ENCODE data around the gene PDHX.
"Not testable (repeated sequence)": the region's sequence is repeated elsewhere in the genome, so short reads cannot be mapped to it uniquely, and the experiment has no call there.

PDHX gene

GRCh38 chr11:35017528-35018342 lies 101.3 kb downstream of the PDHX start:
- no peak for DNase-seq (ENCODE audit: low spot score)

GRCh38 chr11:35021589-35021988 lies 105.2 kb downstream of the PDHX start:
- no peak for DNase-seq (ENCODE audit: low spot score)

- not testable (repeated sequence) for DNase-seq (ENCODE audit: low spot score)
Observed at GRCh38 chr11:35023940-35024339, 107.5 kb downstream of the PDHX start.

DNA sequence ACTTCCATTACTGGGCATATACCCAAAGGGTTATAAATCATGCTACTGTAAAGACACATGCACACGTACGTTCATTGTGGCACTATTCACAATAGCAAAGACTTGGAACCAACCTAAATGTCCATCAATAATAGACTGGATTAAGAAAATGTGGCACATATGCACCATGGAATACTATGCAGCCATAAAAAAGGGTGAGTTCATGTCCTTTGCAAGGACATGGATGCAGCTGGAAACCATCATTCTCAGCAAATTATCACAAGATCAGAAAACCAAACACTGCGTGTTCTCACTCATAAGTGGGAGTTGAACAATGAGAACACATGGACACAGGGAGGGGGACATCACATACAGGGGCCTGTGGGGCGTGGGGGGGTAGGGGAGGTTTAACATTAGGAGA lies 111.6 kb downstream of the PDHX start:
- not testable (repeated sequence) for DNase-seq (ENCODE audit: low spot score)

- DNase-seq (ENCODE audit: low spot score) = no peak
Observed at GRCh38 chr11:35029979-35030682, 113.7 kb downstream of the PDHX start.

DNA sequence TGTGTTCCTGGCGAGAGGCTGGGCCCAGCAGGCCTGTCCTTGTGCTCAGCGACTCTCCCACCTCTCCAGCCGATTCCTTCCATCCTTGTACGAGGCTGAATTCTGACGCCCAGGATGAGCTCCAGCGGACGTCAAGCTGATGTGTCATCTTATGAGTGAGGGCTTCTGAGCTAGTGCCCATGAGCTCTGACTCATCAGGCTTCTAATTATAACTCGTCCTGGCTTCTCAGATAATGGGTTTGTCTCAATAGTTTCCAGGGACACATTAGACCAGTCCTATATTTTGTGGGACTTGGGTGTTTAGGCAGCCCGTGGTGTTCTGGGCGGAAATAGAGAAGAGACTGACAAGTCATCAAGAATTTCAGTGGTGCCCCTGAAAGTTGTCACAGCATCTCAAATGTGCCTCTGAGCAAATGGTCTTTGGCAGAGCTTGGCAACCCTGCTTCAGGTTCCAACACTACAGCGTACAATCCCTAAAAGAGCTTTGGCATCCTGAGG lies 114.3 kb downstream of the PDHX start:
- no peak for DNase-seq (ENCODE audit: low spot score)

DNA sequence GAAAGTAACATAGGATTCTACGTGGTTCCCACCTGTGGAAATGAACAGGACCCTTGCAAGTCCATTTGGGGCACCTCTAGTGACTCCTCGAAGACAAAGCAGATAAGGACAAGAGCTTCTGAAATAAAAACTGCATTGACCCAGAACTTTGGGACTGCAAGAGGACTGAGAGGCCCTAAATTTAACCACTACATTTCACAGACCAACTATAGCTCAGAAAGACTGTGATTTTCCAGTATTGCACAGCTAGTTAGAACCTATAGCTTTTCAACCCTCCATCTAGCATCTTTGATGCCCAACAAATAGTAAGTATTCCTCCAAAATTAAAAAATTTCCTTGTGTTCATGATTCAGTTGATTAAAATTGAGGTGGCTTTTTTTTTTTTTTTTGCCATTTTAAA lies 114.9 kb downstream of the PDHX start:
- DNase-seq (ENCODE audit: low spot score) = no peak

- DNase-seq (ENCODE audit: low spot score) = no peak
Observed at GRCh38 chr11:35031867-35032266, 115.4 kb downstream of the PDHX start.

DNA sequence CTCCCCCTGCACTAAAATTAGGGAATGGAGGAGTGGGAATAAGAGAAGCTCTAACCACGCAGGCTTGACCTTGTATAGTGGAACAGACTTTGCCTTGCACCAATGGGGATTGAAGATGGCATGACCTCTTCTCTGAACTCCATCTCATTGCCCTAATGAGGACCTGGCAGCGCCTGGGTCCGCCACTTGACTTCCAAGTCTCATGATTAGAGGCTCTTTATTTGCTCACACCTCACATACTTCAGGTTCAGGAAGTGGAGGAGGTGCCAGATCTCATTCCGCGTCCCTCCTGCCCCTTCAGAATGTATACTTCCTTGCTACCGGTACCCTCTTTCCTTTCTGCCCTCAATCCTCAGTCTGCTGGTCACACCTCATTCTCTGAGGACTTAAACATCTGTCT lies 116.6 kb downstream of the PDHX start:
- no peak for DNase-seq (ENCODE audit: low spot score)

DNA sequence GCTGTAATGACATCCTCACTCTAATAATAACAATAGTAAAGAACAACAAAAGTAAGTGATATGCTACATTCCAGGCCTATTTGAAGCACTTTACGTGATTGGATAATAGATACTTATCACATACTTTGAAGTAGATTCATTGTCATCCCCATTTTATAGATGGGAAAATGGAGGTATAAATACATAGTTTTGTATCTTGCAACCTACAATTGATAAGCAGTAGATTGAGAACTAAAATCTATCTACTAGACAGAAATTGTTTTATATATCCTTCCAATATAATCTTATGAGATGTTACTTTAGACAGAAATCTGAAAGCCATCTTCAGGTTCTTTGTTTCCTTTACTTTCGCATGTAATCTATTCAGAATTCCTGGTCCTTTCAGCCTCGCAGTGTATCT lies 118.0 kb downstream of the PDHX start:
- no peak for DNase-seq (ENCODE audit: low spot score)

DNA sequence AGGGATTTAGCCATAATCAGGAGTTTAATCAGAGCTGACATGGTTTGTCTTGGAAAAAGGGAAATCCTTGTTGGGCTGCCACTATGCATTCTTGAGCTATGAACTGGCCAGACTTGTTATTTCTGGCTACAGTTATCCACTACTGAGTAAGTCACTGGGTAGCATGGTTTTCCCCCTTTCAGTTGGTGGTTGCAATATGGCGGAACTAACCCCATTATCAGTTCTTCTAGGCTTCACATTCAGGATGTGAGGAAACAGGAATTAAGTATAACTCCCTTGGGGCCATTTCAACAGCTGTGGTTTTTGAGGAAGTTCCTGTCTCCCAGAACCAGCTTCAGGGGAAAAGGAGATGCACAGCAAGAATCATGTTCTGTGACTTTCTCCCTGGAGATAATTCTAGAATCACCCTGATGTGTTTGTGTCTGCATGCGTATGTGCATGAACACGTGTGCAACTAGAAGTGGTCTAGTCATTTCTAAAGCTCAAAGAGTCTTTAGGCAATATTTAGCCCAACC lies 119.5 kb downstream of the PDHX start:
- DNase-seq (ENCODE audit: low spot score) = no peak

DNA sequence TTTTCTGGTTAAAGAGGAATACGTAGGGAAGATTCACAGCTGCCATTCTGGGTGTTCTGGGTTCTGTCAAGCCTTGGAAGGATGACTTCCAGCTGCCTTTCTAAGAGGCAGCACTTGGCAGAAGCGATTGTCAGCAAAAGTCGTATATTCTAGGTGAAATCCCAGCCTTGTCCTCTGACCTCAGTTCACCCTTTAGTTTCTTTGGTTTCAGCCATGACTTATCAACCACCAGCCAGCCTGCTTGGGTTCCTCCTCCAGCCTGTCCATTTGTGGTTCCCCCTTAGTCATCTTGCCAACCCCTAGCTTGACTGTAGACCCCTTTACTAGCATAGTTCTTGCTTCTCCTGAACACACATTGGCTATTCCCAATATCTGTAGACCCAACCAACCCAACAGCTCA lies 120.2 kb downstream of the PDHX start:
- DNase-seq (ENCODE audit: low spot score) = no peak

DNA sequence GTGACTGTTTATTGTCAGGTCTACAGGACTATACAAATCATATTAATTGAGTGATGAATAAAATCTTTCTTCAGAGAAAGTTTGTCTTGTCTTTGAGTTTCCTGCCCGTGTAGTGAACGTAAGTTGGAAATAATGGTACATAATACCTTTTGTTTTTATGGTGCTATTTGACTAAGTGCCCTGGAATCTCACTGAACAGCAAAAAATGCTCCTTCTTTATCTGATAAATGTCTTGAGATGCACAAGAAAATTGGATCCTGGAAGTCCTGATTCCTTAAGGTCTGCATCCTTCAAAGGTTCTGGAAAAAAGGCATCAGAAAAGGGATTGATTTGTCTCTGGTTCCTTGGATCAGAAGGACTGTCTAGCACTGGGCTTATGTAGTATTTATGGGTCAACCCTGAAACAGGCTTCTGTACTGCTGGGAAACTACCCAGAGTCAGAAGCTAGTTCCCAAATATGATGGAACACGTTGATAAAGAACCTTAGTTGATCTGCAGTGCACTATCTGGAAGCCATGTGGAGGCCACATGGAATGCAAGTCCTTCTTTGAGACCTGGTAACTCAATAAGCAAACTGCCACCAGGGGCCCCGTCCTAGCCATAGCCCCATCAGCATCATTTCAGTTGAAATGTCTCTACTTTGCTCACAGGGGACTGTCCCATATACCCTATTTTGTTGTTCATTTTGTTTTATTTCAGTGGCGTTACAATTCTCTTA lies 122.0 kb downstream of the PDHX start:
- no peak for DNase-seq (ENCODE audit: low spot score)

DNA sequence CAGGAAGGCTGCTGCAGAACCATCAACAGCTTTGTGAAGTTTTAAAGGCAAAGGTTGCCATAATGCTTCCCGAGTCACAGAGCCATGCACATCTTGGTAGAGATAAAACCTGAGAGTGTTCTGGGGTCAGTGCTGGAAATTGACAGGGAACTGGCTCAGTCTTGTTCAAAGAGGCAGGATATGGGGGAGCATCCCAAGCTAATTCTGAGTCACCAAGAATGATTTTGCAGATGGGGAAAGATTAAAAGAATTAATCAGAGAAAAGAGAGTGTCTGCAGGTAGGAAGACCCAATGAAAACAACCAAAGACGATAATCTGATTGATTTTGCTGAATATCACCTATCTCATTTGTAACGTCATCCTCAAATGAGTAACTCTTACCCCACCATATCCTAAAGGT lies 122.7 kb downstream of the PDHX start:
- DNase-seq (ENCODE audit: low spot score) = no peak

DNA sequence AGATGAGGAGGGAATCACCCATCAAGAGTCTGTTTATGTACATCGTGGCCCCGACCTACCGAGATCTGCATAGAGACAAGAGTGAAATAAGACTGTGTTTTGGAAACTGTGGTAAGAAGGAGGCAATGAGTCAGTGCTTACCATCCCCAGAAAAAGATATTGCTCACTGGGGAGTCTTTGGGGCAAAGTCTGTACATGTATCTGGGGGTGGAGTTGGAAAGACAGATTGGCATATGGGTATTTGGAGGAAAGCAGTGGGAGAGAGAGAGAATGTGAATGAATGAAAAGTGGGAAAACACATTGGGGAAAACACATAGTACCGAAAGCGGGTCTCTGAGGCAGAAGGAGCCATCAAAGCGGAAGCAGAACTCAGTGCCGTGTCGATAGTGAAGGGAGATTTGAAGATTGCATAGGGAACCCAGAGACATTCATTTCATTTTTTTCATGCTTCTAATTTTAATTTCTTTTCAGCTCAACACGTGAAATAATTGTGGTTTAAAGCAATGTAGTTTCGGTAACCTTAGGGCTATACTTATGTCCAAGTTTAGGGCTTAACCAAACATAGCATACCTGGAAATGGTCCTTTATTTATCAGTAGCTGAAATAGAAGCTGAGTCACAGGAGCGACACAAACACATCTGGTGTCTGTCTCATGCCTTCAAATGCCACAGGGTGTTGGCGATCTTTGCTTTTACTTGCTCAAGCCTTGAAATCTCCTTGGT lies 124.0 kb downstream of the PDHX start:
- DNase-seq (ENCODE audit: low spot score) = no peak

GRCh38 chr11:35041070-35041554 lies 124.7 kb downstream of the PDHX start:
- DNase-seq (ENCODE audit: low spot score) = no peak

- no peak for DNase-seq (ENCODE audit: low spot score)
Observed at GRCh38 chr11:35042224-35042623, 125.8 kb downstream of the PDHX start.

DNA sequence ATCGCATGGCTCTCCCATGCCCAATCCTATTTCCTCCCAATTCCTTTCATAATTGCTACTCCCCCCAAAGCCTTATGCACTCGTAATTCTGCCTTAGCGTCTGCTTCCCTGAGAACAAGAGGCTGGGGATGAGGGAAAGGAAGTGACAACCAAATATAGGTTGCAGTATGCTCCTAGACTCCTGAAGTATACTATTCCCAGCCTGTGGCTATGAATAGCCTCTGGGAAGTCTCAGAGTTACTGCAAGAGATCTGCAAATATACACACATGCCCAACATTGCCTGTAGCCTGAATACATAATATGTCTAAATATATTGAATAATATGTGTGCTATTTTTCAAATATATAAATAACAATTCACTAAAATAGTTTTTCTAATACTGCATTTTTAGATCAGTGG lies 126.5 kb downstream of the PDHX start:
- no peak for DNase-seq (ENCODE audit: low spot score)

GRCh38 chr11:35043936-35044335 lies 127.5 kb downstream of the PDHX start:
- no peak for DNase-seq (ENCODE audit: low spot score)

DNA sequence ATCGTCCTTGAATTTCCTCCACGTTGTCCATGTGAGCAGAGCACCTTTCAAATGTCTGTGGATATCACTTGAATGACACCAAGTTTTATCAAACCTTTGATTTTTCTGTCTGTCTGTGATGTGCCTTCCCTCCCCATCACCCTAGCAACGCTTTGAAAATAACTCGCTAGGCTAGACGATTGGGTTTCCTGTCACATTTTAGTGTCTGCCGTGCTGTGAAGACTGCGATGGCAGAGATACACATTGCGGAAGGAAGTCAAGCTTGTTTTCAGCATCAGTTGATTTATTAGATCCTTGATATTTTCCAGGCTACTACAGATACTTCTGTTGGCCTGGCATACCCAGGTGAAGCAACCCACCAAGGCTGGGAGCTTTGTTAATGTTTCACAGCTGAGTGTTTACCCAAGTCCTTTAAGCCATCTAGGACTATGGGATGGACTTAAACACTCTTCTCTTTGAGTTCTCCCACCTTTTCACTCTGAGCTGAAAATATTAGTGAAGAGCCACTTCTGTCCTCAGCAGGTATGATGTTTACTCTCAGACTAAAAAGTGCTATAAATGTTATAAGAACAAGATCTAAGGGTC lies 128.9 kb downstream of the PDHX start:
- DNase-seq (ENCODE audit: low spot score) = no peak

Measured in HuH-7.5 (cell line).